Testis (tissue), 3 donors: Measurements from ENCODE around the gene SERINC4. TPM values are rescaled to one million over a fixed set of nuclear protein-coding genes. Genes with fewer than 3 reads are reported as not detected.
"Not testable (repeated sequence)": the region's sequence is repeated elsewhere in the genome, so short reads cannot be mapped to it uniquely, and the experiment has no call there.

Experiments
- DNase-seq: peaks from one replicate; pipeline ENCODE4 v3.0.0-alpha.2; 2019
- H3K27ac ChIP-seq, 2 donors: fragments of 200-600 bp; sonication (generic); one replicate each; pipeline ENCODE4 v1.5.1; 2019
- H3K27me3 ChIP-seq: fragments of 200-600 bp; sonication (generic); one replicate; pipeline ENCODE4 v1.5.1; 2019
- H3K36me3 ChIP-seq: fragments of 200-600 bp; sonication (generic); one replicate; pipeline ENCODE4 v1.5.1; 2017; ENCODE audit warnings: low read depth; ENCODE audit errors: missing control alignments
- H3K4me1 ChIP-seq: fragments of 200-600 bp; sonication (generic); one replicate; pipeline ENCODE4 v1.5.1; 2019
- H3K4me3 ChIP-seq, 2 donors: fragments of 200-600 bp; sonication (generic); one replicate each; pipeline ENCODE4 v1.5.1; 2017 to 2019
- H3K9me3 ChIP-seq: fragments of 200-600 bp; sonication (generic); one replicate; pipeline ENCODE4 v1.5.1; 2017
- CTCF ChIP-seq, 3 experiments: fragments of 450-650 bp in 2 of 3; fragments of 200-600 bp in 1 of 3; sonication (generic) in 1 of 3; IDR thresholded peaks; one replicate each; pipeline ENCODE4 v1.5.1; 2016 to 2019; ENCODE audit warnings: antibody characterized with exemption in 3 of 3, mild to moderate bottlenecking in 2 of 3, moderate library complexity in 1 of 3
- POLR2A ChIP-seq: fragments of 450-650 bp; IDR thresholded peaks from one replicate; pipeline ENCODE4 v1.6.1; 2017; ENCODE audit warnings: antibody characterized with exemption, mild to moderate bottlenecking, moderate library complexity
- WGBS, 2 donors: methylation state at CpG; one replicate each; pipeline ENCODE4 v1.1.5; 2018; 5-methylcytosine and 5-hydroxymethylcytosine counted together
- intact Hi-C: fragments of 100-400 bp; cut with DNase I; formaldehyde crosslinking; loops from one replicate; pipeline ENCODE4 v1.15.1; 2023; ENCODE audit warnings: low total_unique reads
- microRNA counts, 2 donors: library from miRNA; unstranded; fragments of <30 nt; microRNA quantifications; one replicate each; lab custom pipeline; 2016
- microRNA-seq, 2 donors: library from miRNA; unstranded; fragments of <30 nt; microRNA quantifications; one replicate each; pipeline ENCODE4, GENCODE V29; 2016; ENCODE audit warnings: borderline number of aligned reads in 2 of 2, borderline replicate concordance in 1 of 2
- polyA plus RNA-seq: library from polyadenylated mRNA; stranded (reverse); fragments of 350-450 nt; fragmentation: Illumina TruSeq; extraction: RNeasy Lipid Tissue Mini Kit (QIAGEN cat#74804); gene quantifications from one replicate; pipeline ENCODE4 v1.2.3, GENCODE V29; 2014; ENCODE audit warnings: low read depth, low replicate concordance; ENCODE audit not compliant: insufficient read depth
- small RNA-seq, 2 donors: library from RNA; depleted of rRNA; stranded (forward); fragments of <200 nt; gene quantifications; one replicate each; pipeline ENCODE3, GENCODE V24; 2016
- total RNA-seq, 2 donors: library from RNA; depleted of rRNA; stranded (reverse); fragments of >200 nt; gene quantifications; one replicate each; pipeline ENCODE4 v1.2.3, GENCODE V29; 2016

Gene SERINC4
- total and polyA plus RNA-seq, 3 donors from 2014 or later = 7.0 to 11.7 (median 11.7) TPM

DNA sequence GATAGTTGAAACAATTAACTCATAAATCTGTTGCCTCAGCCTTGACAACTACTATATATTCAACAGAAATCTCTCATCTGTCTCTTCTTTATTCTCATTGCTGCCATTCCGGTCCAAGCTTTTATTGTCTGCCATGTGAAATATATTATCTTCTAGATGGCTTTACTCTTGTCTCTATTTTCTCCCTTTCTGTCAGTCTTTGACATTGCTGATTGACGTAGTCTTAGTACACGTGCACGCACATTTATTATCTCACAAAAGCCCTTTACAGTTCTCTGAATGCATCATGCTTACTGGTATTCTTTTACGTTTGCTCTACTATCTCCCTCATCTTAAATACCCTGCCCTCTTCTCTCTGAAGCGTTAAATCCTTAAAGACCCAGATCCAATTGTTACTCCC is 48.1 kb downstream of the SERINC4 start:
- Histone ChIP-seq H3K27me3 (no peaks in the 10 kb centered on the region), H3K4me1 (peaks cover 17% of the 10 kb centered on the region), H3K4me3 (no peak overlapping the region), H3K36me3 (no peaks in the 10 kb centered on the region), H3K27ac (no peak overlapping the region), H3K9me3 (no peaks in the 10 kb centered on the region)
- DNase-seq = no peak
- intact Hi-C loops = no loop called here
- 67 to 85% methylated on average over 6 of the region's 6 CpGs for WGBS, 2 donors
- TF ChIP-seq CTCF (IDR thresholded peaks at IDR 0.05) (no peak), POLR2A (no peak)

DNA sequence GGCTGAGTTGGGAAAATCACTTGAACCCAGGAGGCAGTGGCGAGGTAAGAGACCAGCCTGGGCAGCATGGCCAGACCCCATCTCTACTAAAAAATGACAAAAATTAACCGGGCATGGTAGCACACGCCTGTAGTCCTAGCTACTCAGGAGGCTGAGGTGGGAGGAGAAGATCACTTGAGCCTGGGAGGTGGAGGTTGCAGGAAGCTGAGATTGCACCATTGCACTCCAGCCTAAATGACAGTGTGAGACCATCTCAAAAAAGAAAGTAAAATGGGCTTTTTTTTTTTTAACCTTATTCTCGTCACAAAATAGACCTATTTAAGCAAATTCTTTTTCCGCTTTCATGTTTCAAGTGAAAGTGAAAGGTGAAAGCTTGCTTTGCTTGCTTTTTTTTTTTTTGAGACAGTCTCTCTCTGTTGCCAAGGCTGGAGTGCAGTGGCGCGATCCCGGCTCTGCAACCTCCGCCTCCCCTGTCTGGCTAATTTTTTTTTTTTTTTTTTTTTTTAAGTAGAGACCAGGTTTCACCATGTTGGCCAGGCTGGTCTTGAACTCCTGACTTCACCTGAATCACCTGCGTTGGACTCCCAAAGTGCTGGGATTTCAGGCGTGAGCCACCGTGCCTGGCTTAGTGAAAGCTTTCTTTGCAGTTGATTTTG is 50.2 kb downstream of the SERINC4 start:
- DNase-seq = no peak
- no peaks in the 10 kb centered on the region for H3K27me3 ChIP-seq
- peaks cover 22% of the 10 kb centered on the region for H3K4me1 ChIP-seq
- no peak overlapping the region for H3K27ac ChIP-seq
- H3K4me3 ChIP-seq = no peak overlapping the region
- H3K36me3 ChIP-seq = no peaks in the 10 kb centered on the region
- no peaks in the 10 kb centered on the region for H3K9me3 ChIP-seq
- intact Hi-C loops = no loop called here
- WGBS, 2 donors = 71 to 72% methylated on average over 12 of the region's 12 CpGs
- TF ChIP-seq CTCF (IDR thresholded peaks at IDR 0.05) (no peak), POLR2A (no peak)

DNA sequence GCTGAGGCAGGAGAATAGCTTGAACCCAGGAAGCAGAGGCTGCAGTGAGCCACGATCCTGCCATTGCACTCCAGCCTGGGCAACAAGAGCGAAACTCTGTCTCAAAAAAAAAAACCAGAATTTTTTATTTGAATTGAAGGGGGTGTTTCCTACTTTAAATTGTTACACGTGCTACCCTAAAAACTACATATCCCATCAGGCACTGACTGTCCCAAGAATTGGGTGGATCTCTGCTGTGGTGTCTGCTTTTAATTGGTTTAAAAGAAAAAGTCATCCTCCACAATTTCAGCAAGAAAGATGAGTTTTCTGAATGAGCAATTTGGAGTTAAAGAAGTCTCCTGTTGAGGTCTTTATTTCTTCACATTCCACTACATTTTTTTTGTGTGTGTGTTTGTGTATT is 51.6 kb downstream of the SERINC4 start:
- no peak overlapping the region for H3K4me3 ChIP-seq
- DNase-seq = no peak
- H3K9me3 ChIP-seq = no peaks in the 10 kb centered on the region
- intact Hi-C loops = no loop called here
- no peaks in the 10 kb centered on the region for H3K36me3 ChIP-seq
- 79 to 93% methylated on average over 3 of the region's 3 CpGs for WGBS, 2 donors
- no peaks in the 10 kb centered on the region for H3K27me3 ChIP-seq
- H3K4me1 ChIP-seq = peaks cover 22% of the 10 kb centered on the region
- TF ChIP-seq POLR2A = no peak
- no peak for TF ChIP-seq CTCF (IDR thresholded peaks at IDR 0.05)
- no peak overlapping the region for H3K27ac ChIP-seq

DNA sequence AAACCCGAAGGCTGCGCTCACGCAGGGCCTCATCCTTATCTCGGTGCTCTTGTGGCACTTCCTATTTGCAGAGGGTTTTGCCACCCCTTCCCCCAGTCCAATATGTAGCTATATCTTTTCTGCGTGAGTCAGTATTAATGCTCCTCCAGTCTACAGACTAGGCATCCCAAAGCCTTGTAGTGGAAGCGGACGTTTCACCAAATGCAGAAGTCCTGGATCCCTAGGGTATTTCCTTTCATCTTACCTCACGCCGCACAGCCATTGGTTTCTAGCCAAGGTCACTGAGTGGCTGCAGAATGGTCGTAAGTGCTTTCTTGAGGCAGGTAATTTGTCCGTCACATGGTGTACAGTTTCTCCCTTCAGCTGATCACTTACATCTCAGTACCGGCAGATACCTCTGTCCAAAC is 53.1 kb downstream of the SERINC4 start:
- Histone ChIP-seq H3K4me3 (peak overlapping the region; percentile 79 to 95), H3K27ac (peak overlapping the region; percentile 86 to 95), H3K4me1 (peaks cover 22% of the 10 kb centered on the region)
- H3K9me3 ChIP-seq, H3K36me3 ChIP-seq, intact Hi-C loops, DNase-seq, H3K27me3 ChIP-seq: not testable (repeated sequence)
- WGBS, 2 donors = 0% methylated on average over 12 of the region's 12 CpGs

- H3K27me3 ChIP-seq, H3K36me3 ChIP-seq, H3K9me3 ChIP-seq, intact Hi-C loops: not testable (repeated sequence)
- peak; percentile 95 for DNase-seq
- Histone ChIP-seq H3K27ac (peak within 1 kb of the TSS; percentile 86 to 95), H3K4me3 (peak within 1 kb of the TSS; percentile 79 to 95), H3K4me1 (peaks cover 19% of the 10 kb centered on the region)
- peak in 1 of 3 experiments; percentile 18 for TF ChIP-seq CTCF (IDR thresholded peaks at IDR 0.05)
- TF ChIP-seq POLR2A = peak; percentile 90
- 0% methylated on average over 13 to 39 of the region's 84 CpGs for WGBS, 2 donors
Observed at GRCh38 chr15:43746245-43746902, 53.6 kb downstream of the SERINC4 start, which contains the start of gene PDIA3. Gene PDIA3, plus strand, starts transcription at chr15:43746438. Its CDS starts 102 bp downstream, at chr15:43746540.

MicroRNA genes within 50 kb of the gene (microRNA counts, 767-probe panel; counts per million panel counts)
- microRNA hsa-miR-1282 (lab: Ali Mortazavi, UCI) = 0 to 152 counts per million in 2 donors

Small RNAs within 50 kb of the gene (microRNA-seq; reads per million reads assigned to microRNA genes)
- gene MIR1282 = 0 to 0.69 reads per million in 2 donors

Small RNAs within 50 kb of the gene (small RNA-seq; reads per million reads assigned to genes)
- 0 reads per million in 2 donors for gene MIR1282

Other genes with a start within 250 kb of the SERINC4 start
- 100 to 1,000 TPM; 138 to 165 TPM for gene PPIP5K1, start 210.0 kb downstream of the SERINC4 start, total RNA-seq
- 44.9 TPM for gene PPIP5K1, start 210.0 kb downstream of the SERINC4 start, polyA plus RNA-seq
- gene CKMT1B, start 206.2 kb downstream of the SERINC4 start, total RNA-seq = under 1 TPM in 1 of 2 donors, not detected in 1; 0.56 TPM
- gene CKMT1B, start 206.2 kb downstream of the SERINC4 start, polyA plus RNA-seq = 0.57 TPM
- 10 to 100 TPM; 10.1 to 20.1 TPM for gene STRC, start 181.4 kb downstream of the SERINC4 start, total RNA-seq
- gene STRC, start 181.4 kb downstream of the SERINC4 start, polyA plus RNA-seq = 10.6 TPM
- gene CATSPER2, start 151.4 kb downstream of the SERINC4 start, total RNA-seq = 10 to 100 TPM; 29.7 to 49.6 TPM
- gene CATSPER2, start 151.4 kb downstream of the SERINC4 start, polyA plus RNA-seq = 59.0 TPM
- 1 to 10 TPM in 1 of 2 donors, under 1 TPM in 1; 0.68 to 1.2 TPM for gene CKMT1A, start 106.4 kb downstream of the SERINC4 start, total RNA-seq
- 1.4 TPM for gene CKMT1A, start 106.4 kb downstream of the SERINC4 start, polyA plus RNA-seq
- 100 to 1,000 TPM; 113 to 120 TPM for gene PDIA3, start 53.8 kb downstream of the SERINC4 start, total RNA-seq
- gene PDIA3, start 53.8 kb downstream of the SERINC4 start, polyA plus RNA-seq = 373 TPM
- gene ELL3, start 23.3 kb downstream of the SERINC4 start, total RNA-seq = 10 to 100 TPM; 16.9 to 18.6 TPM
- gene ELL3, start 23.3 kb downstream of the SERINC4 start, polyA plus RNA-seq = 66.3 TPM
- 100 to 1,000 TPM; 823 to 834 TPM for gene SERF2, start 7.9 kb downstream of the SERINC4 start, total RNA-seq
- gene SERF2, start 7.9 kb downstream of the SERINC4 start, polyA plus RNA-seq = 745 TPM
- 10 to 100 TPM; 15.4 to 35.7 TPM for gene HYPK, start 379 bp upstream of the SERINC4 start, total RNA-seq
- 9.6 TPM for gene HYPK, start 379 bp upstream of the SERINC4 start, polyA plus RNA-seq
- gene MFAP1, start 24.5 kb upstream of the SERINC4 start, total RNA-seq = 10 to 100 TPM; 22.5 to 28.6 TPM
- 29.2 TPM for gene MFAP1, start 24.5 kb upstream of the SERINC4 start, polyA plus RNA-seq
- gene WDR76, start 26.8 kb upstream of the SERINC4 start, total RNA-seq = 10 to 100 TPM in 1 of 2 donors, 1 to 10 TPM in 1; 7.9 to 16.9 TPM
- 9.5 TPM for gene WDR76, start 26.8 kb upstream of the SERINC4 start, polyA plus RNA-seq